NB4 (cell line): ENCODE results near the gene NRAS.

Source experiments
- DNase-seq: peaks from one replicate; pipeline ENCODE4 v3.0.0; 2010; ENCODE audit warnings: low read depth
- H3K4me3 ChIP-seq: one replicate; pipeline ENCODE4 v1.5.1; 2011; ENCODE audit warnings: mild to moderate bottlenecking, low read depth, low read length, moderate library complexity
- CTCF ChIP-seq: IDR thresholded peaks from one replicate; pipeline ENCODE4 v1.5.1; 2012; ENCODE audit warnings: low read depth, low read length
- MAX ChIP-seq: IDR thresholded peaks from 2 replicates; pipeline ENCODE4 v1.6.1; 2011; ENCODE audit warnings: low read depth, low read length
- MYC ChIP-seq: IDR thresholded peaks from 2 replicates; pipeline ENCODE4 v1.6.1; 2011; ENCODE audit warnings: low read depth, low read length
- POLR2A ChIP-seq: IDR thresholded peaks from 2 replicates; pipeline ENCODE4 v1.6.1; 2011; ENCODE audit warnings: mild to moderate bottlenecking; ENCODE audit not compliant: insufficient read length; ENCODE audit errors: extremely low read depth

NRAS gene

GRCh38 chr1:114696810-114697209, 19.8 kb downstream of the NRAS start:
- TF ChIP-seq MAX: no peak
- no peak for TF ChIP-seq CTCF
- TF ChIP-seq MYC: no peak
- no peak for TF ChIP-seq POLR2A
- no peak overlapping the region for H3K4me3 ChIP-seq
- no peak for DNase-seq

GRCh38 chr1:114695430-114696058, 21.0 kb downstream of the NRAS start, which contains the start of gene AMPD1:
AMPD1 (minus strand) TSS chr1:114695546; CDS start chr1:114695471, 75 bp downstream.
- H3K4me3 ChIP-seq: no peak within 1 kb of the TSS
- no peak for TF ChIP-seq MAX
- no peak for TF ChIP-seq CTCF
- no peak for TF ChIP-seq MYC
- no peak for TF ChIP-seq POLR2A
- DNase-seq: no peak

- no peak for DNase-seq
- no peak overlapping the region for H3K4me3 ChIP-seq
- TF ChIP-seq POLR2A: no peak
- TF ChIP-seq CTCF: no peak
- no peak for TF ChIP-seq MAX
- no peak for TF ChIP-seq MYC
Observed at GRCh38 chr1:114694540-114695310, 21.8 kb downstream of the NRAS start.

GRCh38 chr1:114692947-114693346, 23.6 kb downstream of the NRAS start:
- H3K4me3 ChIP-seq: no peak overlapping the region
- no peak for TF ChIP-seq MYC
- TF ChIP-seq POLR2A: no peak
- TF ChIP-seq CTCF: no peak
- no peak for TF ChIP-seq MAX
- no peak for DNase-seq

GRCh38 chr1:114691061-114691460, 25.5 kb downstream of the NRAS start:
- DNase-seq: no peak
- TF ChIP-seq POLR2A: no peak
- TF ChIP-seq CTCF: no peak
- no peak for TF ChIP-seq MYC
- no peak for TF ChIP-seq MAX
- H3K4me3 ChIP-seq: no peak overlapping the region
